Astrocyte of the cerebellum (primary cell): ENCODE results near the gene APEH.

Experiments used
- DNase-seq: peaks from one replicate; pipeline ENCODE4 v3.0.0-alpha.2; 2011; ENCODE audit warnings: low read depth
- H3K4me3 ChIP-seq: 2 replicates; pipeline ENCODE4 v1.5.1; 2011; ENCODE audit warnings: mild to moderate bottlenecking, low read depth, low read length, moderate library complexity
- CTCF ChIP-seq: IDR thresholded peaks from 2 replicates; pipeline ENCODE4 v1.5.1; 2012; ENCODE audit warnings: low read length, low read depth, moderate library complexity, mild to moderate bottlenecking; ENCODE audit errors: missing control alignments
- in situ Hi-C: cut with HindIII; loops from 2 replicates; pipeline ENCODE4 v1.10.0; 2017; ENCODE audit warnings: low sequenced_read_pairs

APEH gene

GRCh38 chr3:49700453-49701128, 26.4 kb downstream of the APEH start:
- in situ Hi-C loops = no loop called here
- H3K4me3 ChIP-seq = no peak overlapping the region
- no peak for DNase-seq
- no peak for TF ChIP-seq CTCF

DNA sequence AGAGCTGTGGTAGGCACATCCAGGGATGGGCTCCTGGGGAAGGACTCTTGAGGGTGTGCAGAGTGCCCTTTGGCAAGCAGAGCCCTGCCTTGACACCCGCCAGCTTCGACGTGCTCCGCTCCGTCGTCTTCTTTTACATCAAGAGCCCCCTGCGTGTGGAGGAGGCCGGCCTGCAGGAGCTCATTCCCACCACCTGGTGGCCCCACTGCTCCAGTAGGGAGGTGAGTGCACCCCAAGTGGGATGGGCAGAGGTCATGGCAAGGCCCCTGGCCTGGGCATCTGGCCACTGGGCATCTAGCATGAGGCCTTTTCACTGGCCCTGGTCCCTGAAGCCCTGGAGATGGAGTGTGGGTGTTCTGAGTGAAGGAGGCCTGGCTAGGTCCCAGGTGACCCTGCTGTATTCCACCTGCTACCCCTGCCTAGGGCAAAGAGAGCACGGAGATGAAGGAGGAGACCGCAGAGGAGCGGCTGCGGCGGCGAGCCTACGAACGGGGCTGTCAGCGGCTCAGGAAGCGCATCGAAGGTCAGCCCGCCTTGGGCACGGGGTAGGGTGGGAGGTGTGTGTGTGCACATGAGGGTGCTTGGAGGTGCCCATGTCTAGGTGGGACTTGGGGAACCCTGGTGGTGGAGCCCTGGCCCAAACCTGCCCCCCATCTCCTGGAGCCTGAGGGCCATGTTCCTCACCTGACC, 27.4 kb downstream of the APEH start:
- no peak overlapping the region for H3K4me3 ChIP-seq
- DNase-seq = no peak
- peak; percentile 63 for TF ChIP-seq CTCF
- in situ Hi-C loops = no loop called here

DNA sequence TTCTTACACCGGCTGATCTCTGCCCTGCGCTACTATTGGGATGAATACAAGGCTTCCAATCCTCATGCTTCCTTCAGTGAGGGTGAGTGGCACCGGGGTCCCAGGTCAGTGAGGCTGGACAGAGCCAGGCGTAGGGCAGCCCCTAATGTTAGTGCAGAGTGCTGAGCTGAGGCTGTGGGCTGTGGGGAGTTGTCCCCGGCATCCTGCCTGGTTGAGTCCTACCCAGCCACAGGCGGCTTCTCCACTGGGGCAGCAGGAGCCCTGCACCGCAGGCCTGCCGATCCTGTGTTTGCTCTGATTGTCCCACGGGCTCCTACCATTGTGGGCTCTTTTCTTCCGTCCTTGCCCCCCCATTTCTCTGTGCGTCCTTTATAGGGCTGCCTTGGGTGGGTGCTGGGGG, 28.5 kb downstream of the APEH start:
- no peak for DNase-seq
- TF ChIP-seq CTCF = no peak
- no peak overlapping the region for H3K4me3 ChIP-seq
- in situ Hi-C loops = no loop called here

GRCh38 chr3:49703443-49703927, 29.3 kb downstream of the APEH start:
- H3K4me3 ChIP-seq = no peak overlapping the region
- DNase-seq = peak; percentile 32
- in situ Hi-C loops = no loop called here
- TF ChIP-seq CTCF = peak; percentile 89

DNA sequence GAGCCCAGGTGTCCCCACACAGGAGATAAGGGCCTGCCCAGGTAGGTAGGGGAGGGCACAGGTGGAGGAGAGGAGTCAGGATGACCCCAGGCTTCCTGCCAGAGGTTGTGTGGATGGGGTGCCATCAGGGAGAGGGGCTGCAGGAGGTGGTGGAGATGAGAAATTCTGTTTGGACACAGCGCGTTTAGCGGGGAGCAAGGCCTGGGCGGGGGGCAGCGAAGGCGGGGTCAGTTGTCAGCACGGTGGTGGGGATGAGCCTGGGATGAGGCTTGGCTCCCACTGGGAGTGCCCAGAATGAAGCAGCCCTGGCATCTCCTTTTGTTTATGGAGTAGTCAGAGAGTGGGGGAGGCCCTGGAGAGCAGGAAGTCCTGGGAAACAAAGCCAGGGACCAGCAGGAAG, 29.8 kb downstream of the APEH start:
- in situ Hi-C loops = no loop called here
- no peak for DNase-seq
- no peak for TF ChIP-seq CTCF
- H3K4me3 ChIP-seq = no peak overlapping the region

- DNase-seq = no peak
- in situ Hi-C loops = no loop called here
- no peak overlapping the region for H3K4me3 ChIP-seq
- no peak for TF ChIP-seq CTCF
Measured at GRCh38 chr3:49704629-49705028, 30.5 kb downstream of the APEH start.
